ENCODE measurements around the gene FHAD1. TPM values are rescaled to one million over a fixed set of nuclear protein-coding genes. Genes with fewer than 3 reads are reported as not detected.

The FHAD1 gene
- total RNA-seq, 1 experiment from 2014 or later, result 1.9 TPM

- H3K4me3 Mint-ChIP-seq, result no peak overlapping the region
- H2BK12ac ChIP-seq (ENCODE audit: insufficient read length, low read depth, low read length), result no peak overlapping the region
- no peak overlapping the region; a peak in 1 of 7 replicates for H3K27ac Mint-ChIP-seq
- no peaks in the 10 kb centered on the region for H4K20me1 ChIP-seq (ENCODE audit: control insufficient read depth, insufficient read depth, insufficient read length)
- H4K8ac ChIP-seq (replicated peaks; ENCODE audit: insufficient read length, low read depth, low read length), result no peak overlapping the region
- H3K79me1 ChIP-seq (ENCODE audit: insufficient read depth, low read depth, low read length, poor library complexity, severe bottlenecking), result no peaks in the 10 kb centered on the region
- H3K27me3 ChIP-seq (ENCODE audit: insufficient read depth, low read length), result no peaks in the 10 kb centered on the region
- no peaks in the 10 kb centered on the region for H3K9me3 ChIP-seq (ENCODE audit: control insufficient read depth, low read depth, low read length)
- no peak overlapping the region for H4K91ac ChIP-seq (ENCODE audit: insufficient read length, low read depth, low read length)
- no peaks in the 10 kb centered on the region; the same call in 1 of the 2 replicates for H3K79me2 ChIP-seq (ENCODE audit: insufficient read depth, low read length)
- no CpG with 5 or more reads among the region's 10 CpGs for WGBS (ENCODE audit: extremely low coverage, insufficient read length, low lambda C conversion rate)
- no peak overlapping the region for H3K27ac ChIP-seq (ENCODE audit: insufficient read length, low read depth, low read length)
- H2AFZ ChIP-seq (ENCODE audit: low read length), result no peak overlapping the region
- H2BK15ac ChIP-seq (ENCODE audit: low read depth, low read length), result no peak overlapping the region
- no peak overlapping the region for H2BK20ac ChIP-seq (ENCODE audit: low read depth, low read length, poor library complexity, severe bottlenecking)
- H3K18ac ChIP-seq (ENCODE audit: insufficient read length, low read depth, low read length), result no peak overlapping the region
- H3K4me1 ChIP-seq (ENCODE audit: insufficient read depth, low read length), result no peaks in the 10 kb centered on the region
- no peak overlapping the region for H3K4me2 ChIP-seq (ENCODE audit: insufficient read depth, insufficient read length, low read length)
- no peak overlapping the region for H3K9ac ChIP-seq (ENCODE audit: extremely low read depth, insufficient read length, low read length)
- no peak overlapping the region for H3K14ac ChIP-seq (ENCODE audit: insufficient read depth, low read length)
- no peak overlapping the region for H3T11ph ChIP-seq (ENCODE audit: low read length)
- no peaks in the 10 kb centered on the region for H3K4me1 Mint-ChIP-seq
- H3K4ac ChIP-seq (ENCODE audit: low read depth, low read length), result no peak overlapping the region
- H3K36me3 Mint-ChIP-seq (ENCODE audit: insufficient read depth in 1 of 3, low read depth in 3 of 3), result no peaks in the 10 kb centered on the region
- DNase-seq, result no peak
- H2BK5ac ChIP-seq (ENCODE audit: insufficient read length, low read length), result no peak overlapping the region
- no peak overlapping the region for H4K5ac ChIP-seq (ENCODE audit: insufficient read length, low read depth, low read length)
- H3K56ac ChIP-seq (ENCODE audit: insufficient read length, low read depth, low read length), result no peak overlapping the region
- H3K9me3 Mint-ChIP-seq, result no peaks in the 10 kb centered on the region
- H3K27me3 Mint-ChIP-seq (ENCODE audit: low read depth), result peaks cover 21% of the 10 kb centered on the region
- H2BK120ac ChIP-seq (ENCODE audit: low read depth, low read length, poor library complexity, severe bottlenecking), result no peak overlapping the region
- H3K23ac ChIP-seq (ENCODE audit: insufficient read length, low read depth, low read length), result no peak overlapping the region
- no peaks in the 10 kb centered on the region for H3K23me2 ChIP-seq (ENCODE audit: insufficient read length, low read depth, low read length, poor library complexity, severe bottlenecking)
- no peak overlapping the region for H2AK5ac ChIP-seq (ENCODE audit: insufficient read length, low read length)
- TF ChIP-seq, protein P1, sequence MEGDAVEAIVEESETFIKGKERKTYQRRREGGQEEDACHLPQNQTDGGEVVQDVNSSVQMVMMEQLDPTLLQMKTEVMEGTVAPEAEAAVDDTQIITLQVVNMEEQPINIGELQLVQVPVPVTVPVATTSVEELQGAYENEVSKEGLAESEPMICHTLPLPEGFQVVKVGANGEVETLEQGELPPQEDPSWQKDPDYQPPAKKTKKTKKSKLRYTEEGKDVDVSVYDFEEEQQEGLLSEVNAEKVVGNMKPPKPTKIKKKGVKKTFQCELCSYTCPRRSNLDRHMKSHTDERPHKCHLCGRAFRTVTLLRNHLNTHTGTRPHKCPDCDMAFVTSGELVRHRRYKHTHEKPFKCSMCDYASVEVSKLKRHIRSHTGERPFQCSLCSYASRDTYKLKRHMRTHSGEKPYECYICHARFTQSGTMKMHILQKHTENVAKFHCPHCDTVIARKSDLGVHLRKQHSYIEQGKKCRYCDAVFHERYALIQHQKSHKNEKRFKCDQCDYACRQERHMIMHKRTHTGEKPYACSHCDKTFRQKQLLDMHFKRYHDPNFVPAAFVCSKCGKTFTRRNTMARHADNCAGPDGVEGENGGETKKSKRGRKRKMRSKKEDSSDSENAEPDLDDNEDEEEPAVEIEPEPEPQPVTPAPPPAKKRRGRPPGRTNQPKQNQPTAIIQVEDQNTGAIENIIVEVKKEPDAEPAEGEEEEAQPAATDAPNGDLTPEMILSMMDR (conservative IDR thresholded peaks at IDR 0.05), result no peak
Observed at GRCh38 chr1:15288173-15288926, 41.3 kb downstream of the FHAD1 start.
